Measurements from ENCODE around the gene RAB40C.

- TF ChIP-seq CTCF (IDR thresholded peaks at IDR 0.05) (no peak), POLR2A (IDR thresholded peaks at IDR 0.05) (no peak)
These were observed 22.3 kb upstream of the RAB40C start for GRCh38 chr16:567373-568256.
